K562 (cell line): ENCODE data around the gene SCYL1. TPM values are rescaled to one million over a fixed set of nuclear protein-coding genes. Genes with fewer than 3 reads are reported as not detected.

Source experiments
- CBX5 ChIP-seq: IDR thresholded peaks from 2 replicates; pipeline ENCODE4 v1.6.1; 2014; ENCODE audit warnings: low read depth, borderline replicate concordance
- KLF10 ChIP-seq: fragments of 250-450 bp; sonication (Bioruptor Pico); IDR thresholded peaks from 2 replicates; pipeline ENCODE4 v1.6.1; 2021; ENCODE audit warnings: matching md5 sums
- MED1 ChIP-seq: sonication (generic); formaldehyde crosslinking; IDR thresholded peaks from 2 replicates; pipeline ENCODE4 v1.8.1; 2023; ENCODE audit warnings: missing genetic modification reagents, borderline replicate concordance
- NFE2L1 ChIP-seq: fragments of 450-650 bp; IDR thresholded peaks from 2 replicates; pipeline ENCODE4 v1.6.1; 2016; ENCODE audit warnings: missing genetic modification characterization, low read depth, mild to moderate bottlenecking, missing compliant biosample characterization, moderate library complexity, borderline replicate concordance
- NFIX ChIP-seq: fragments of 250-450 bp; sonication (Bioruptor Pico); IDR thresholded peaks from 2 replicates; pipeline ENCODE4 v1.4.0; 2020; ENCODE audit warnings: low read depth, mild to moderate bottlenecking, moderate library complexity
- NR2C2 ChIP-seq, 2 experiments: fragments of 200-800 bp in 1 of 2; sonication (Bioruptor generic) in 1 of 2; sonication (generic) in 1 of 2; formaldehyde crosslinking in 1 of 2; IDR thresholded peaks; 2 replicates each; pipeline versions ENCODE4 v1.6.1 to v1.8.0; 2016 to 2022; ENCODE audit warnings: mild to moderate bottlenecking in 1 of 2, missing compliant biosample characterization in 1 of 2, missing genetic modification characterization in 1 of 2, missing genetic modification reagents in 1 of 2
- POLR2AphosphoS5 ChIP-seq: IDR thresholded peaks from 2 replicates; pipeline ENCODE4 v1.6.1; 2011; ENCODE audit warnings: mild to moderate bottlenecking, low read depth, low read length, moderate library complexity; ENCODE audit not compliant: control insufficient read depth, insufficient read depth
- PTTG1 ChIP-seq: fragments of 450-650 bp; IDR thresholded peaks from 2 replicates; pipeline ENCODE4 v1.6.1; 2016; ENCODE audit warnings: low read depth, mild to moderate bottlenecking, missing genetic modification characterization, missing compliant biosample characterization
- RB1 ChIP-seq: fragments of 450-650 bp; IDR thresholded peaks from 2 replicates; pipeline ENCODE4 v1.6.1; 2017; ENCODE audit warnings: low read depth, mild to moderate bottlenecking
- STAT5A ChIP-seq: IDR thresholded peaks from 2 replicates; pipeline ENCODE4 v1.6.1; 2012; ENCODE audit warnings: low read length, inconsistent platforms, borderline replicate concordance
- THAP7 ChIP-seq: fragments of 250-450 bp; sonication (Bioruptor Pico); IDR thresholded peaks from 2 replicates; pipeline ENCODE4 v1.5.0; 2021
- ZC3H8 ChIP-seq: fragments of 450-650 bp; IDR thresholded peaks from 2 replicates; pipeline ENCODE4 v1.6.1; 2017
- ZFP36 ChIP-seq: fragments of 150-350 bp; IDR thresholded peaks from 2 replicates; pipeline ENCODE4 v1.6.1; 2018; ENCODE audit warnings: low read length, low read depth; ENCODE audit not compliant: partially characterized antibody
- ZNF551 ChIP-seq: fragments of 250-450 bp; sonication (Bioruptor Pico); IDR thresholded peaks from 2 replicates; pipeline ENCODE4 v1.5.0; 2021; ENCODE audit warnings: mild to moderate bottlenecking, moderate library complexity
- ZNF584 ChIP-seq: fragments of 200-800 bp; sonication (Bioruptor generic); IDR thresholded peaks from 2 replicates; pipeline ENCODE4 v1.6.1; 2016; ENCODE audit warnings: low read depth, mild to moderate bottlenecking, missing genetic modification characterization, missing compliant biosample characterization
- polyA plus RNA-seq, 8 experiments: library from polyadenylated mRNA; depleted of rRNA in 4 of 8; stranded (reverse) in 5 of 8; unstranded in 3 of 8; fragments of >200 nt; fragmentation: Nextera tagmentation in 2 of 8; fragmentation: Illumina TruSeq in 1 of 8; extraction: Ambion mirVana in 2 of 8; extraction: Trizol in 1 of 8; gene quantifications; 2 replicates each; pipeline versions ENCODE4 v1.2.1 to v1.2.3, GENCODE V29; 2011 to 2014; ENCODE audit warnings: inconsistent platforms in 1 of 8, missing spikeins in 1 of 8
- total RNA-seq, 7 experiments: library from RNA; depleted of rRNA in 6 of 7; stranded (reverse); fragments of >200 nt in 6 of 7; fragmentation: Illumina TruSeq in 2 of 7; extraction: Trizol in 2 of 7; gene quantifications; 2 replicates each; pipeline versions ENCODE4 v1.2.1 to v1.2.3, GENCODE V29; 2011 to 2021; ENCODE audit warnings: low replicate concordance in 1 of 7
- TF ChIP-seq, protein P1 (sequence below): fragments of 250-450 bp; sonication (Bioruptor Pico); IDR thresholded peaks from 2 replicates; pipeline ENCODE4 v1.5.0; 2020; ENCODE audit warnings: mild to moderate bottlenecking
- TF ChIP-seq, protein P2 (sequence below): fragments of 450-650 bp; IDR thresholded peaks from 2 replicates; pipeline ENCODE4 v1.6.1; 2018; ENCODE audit warnings: mild to moderate bottlenecking, low read depth; ENCODE audit not compliant: partially characterized antibody
- TF ChIP-seq, protein P3 (sequence below): fragments of 250-450 bp; sonication (Bioruptor Pico); IDR thresholded peaks from 2 replicates; pipeline ENCODE4 v1.6.1; 2021; ENCODE audit warnings: mild to moderate bottlenecking
- TF ChIP-seq, protein P4 (sequence below), 2 experiments: fragments of 450-650 bp; IDR thresholded peaks; 2 replicates each; pipeline ENCODE4 v1.6.1; 2018; ENCODE audit warnings: mild to moderate bottlenecking in 2 of 2, low read depth in 1 of 2; ENCODE audit not compliant: partially characterized antibody in 2 of 2

The SCYL1 gene
- total and polyA plus RNA-seq, 9 of the 15 experiments (the other 6 are each of a cell fraction or from before 2014, with no cell fraction given) = 1.9 to 145 (median 57.6) TPM

DNA sequence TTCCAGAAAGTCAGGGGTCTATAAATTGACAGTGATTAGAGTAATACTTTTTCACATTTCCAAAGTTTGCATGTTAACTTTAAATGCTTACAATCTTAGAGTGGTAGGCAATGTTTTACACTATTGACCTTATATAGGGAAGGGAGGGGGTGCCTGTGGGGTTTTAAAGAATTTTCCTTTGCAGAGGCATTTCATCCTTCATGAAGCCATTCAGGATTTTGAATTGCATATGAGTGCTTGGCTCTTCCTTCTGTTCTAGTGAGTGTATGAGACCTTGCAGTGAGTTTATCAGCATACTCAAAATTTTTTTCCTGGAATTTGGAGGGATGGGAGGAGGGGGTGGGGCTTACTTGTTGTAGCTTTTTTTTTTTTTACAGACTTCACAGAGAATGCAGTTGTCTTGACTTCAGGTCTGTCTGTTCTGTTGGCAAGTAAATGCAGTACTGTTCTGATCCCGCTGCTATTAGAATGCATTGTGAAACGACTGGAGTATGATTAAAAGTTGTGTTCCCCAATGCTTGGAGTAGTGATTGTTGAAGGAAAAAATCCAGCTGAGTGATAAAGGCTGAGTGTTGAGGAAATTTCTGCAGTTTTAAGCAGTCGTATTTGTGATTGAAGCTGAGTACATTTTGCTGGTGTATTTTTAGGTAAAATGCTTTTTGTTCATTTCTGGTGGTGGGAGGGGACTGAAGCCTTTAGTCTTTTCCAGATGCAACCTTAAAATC, 20.8 kb upstream of the SCYL1 start (continued):
- TF ChIP-seq CBX5 (no peak), THAP7 (CRISPR knock-in tag) (no peak), STAT5A (peak; percentile 37), NFIX (no peak), MED1 (CRISPR knock-in tag) (no peak), RB1 (no peak), ZNF551 (CRISPR knock-in tag) (peak; percentile 96), PTTG1 (tag) (no peak), POLR2AphosphoS5 (peak; percentile 95), KLF10 (CRISPR knock-in tag) (peak; percentile 82), ZFP36 (no peak), NFE2L1 (tag) (no peak), NR2C2 (CRISPR knock-in tag; IDR thresholded peaks at IDR 0.05) (peak; percentile 42; the same call in 1 of the 2 replicates), NR2C2 (tag; IDR thresholded peaks at IDR 0.05) (no peak), ZC3H8 (no peak), ZNF584 (CRISPR knock-in tag) (no peak)
- TF ChIP-seq, protein P1, sequence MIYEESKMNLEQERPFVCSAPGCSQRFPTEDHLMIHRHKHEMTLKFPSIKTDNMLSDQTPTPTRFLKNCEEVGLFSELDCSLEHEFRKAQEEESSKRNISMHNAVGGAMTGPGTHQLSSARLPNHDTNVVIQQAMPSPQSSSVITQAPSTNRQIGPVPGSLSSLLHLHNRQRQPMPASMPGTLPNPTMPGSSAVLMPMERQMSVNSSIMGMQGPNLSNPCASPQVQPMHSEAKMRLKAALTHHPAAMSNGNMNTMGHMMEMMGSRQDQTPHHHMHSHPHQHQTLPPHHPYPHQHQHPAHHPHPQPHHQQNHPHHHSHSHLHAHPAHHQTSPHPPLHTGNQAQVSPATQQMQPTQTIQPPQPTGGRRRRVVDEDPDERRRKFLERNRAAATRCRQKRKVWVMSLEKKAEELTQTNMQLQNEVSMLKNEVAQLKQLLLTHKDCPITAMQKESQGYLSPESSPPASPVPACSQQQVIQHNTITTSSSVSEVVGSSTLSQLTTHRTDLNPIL = peak; percentile 92
- TF ChIP-seq, protein P2, sequence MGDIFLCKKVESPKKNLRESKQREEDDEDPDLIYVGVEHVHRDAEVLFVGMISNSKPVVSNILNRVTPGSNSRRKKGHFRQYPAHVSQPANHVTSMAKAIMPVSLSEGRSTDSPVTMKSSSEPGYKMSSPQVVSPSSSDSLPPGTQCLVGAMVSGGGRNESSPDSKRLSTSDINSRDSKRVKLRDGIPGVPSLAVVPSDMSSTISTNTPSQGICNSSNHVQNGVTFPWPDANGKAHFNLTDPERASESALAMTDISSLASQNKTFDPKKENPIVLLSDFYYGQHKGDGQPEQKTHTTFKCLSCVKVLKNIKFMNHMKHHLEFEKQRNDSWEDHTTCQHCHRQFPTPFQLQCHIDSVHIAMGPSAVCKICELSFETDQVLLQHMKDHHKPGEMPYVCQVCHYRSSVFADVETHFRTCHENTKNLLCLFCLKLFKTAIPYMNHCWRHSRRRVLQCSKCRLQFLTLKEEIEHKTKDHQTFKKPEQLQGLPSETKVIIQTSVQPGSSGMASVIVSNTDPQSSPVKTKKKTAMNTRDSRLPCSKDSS = no peak
- TF ChIP-seq, protein P3, sequence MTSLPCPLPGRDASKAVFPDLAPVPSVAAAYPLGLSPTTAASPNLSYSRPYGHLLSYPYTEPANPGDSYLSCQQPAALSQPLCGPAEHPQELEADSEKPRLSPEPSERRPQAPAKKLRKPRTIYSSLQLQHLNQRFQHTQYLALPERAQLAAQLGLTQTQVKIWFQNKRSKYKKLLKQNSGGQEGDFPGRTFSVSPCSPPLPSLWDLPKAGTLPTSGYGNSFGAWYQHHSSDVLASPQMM (CRISPR knock-in tag) = peak; percentile 81; the same call in 1 of the 2 replicates
- TF ChIP-seq, protein P4, sequence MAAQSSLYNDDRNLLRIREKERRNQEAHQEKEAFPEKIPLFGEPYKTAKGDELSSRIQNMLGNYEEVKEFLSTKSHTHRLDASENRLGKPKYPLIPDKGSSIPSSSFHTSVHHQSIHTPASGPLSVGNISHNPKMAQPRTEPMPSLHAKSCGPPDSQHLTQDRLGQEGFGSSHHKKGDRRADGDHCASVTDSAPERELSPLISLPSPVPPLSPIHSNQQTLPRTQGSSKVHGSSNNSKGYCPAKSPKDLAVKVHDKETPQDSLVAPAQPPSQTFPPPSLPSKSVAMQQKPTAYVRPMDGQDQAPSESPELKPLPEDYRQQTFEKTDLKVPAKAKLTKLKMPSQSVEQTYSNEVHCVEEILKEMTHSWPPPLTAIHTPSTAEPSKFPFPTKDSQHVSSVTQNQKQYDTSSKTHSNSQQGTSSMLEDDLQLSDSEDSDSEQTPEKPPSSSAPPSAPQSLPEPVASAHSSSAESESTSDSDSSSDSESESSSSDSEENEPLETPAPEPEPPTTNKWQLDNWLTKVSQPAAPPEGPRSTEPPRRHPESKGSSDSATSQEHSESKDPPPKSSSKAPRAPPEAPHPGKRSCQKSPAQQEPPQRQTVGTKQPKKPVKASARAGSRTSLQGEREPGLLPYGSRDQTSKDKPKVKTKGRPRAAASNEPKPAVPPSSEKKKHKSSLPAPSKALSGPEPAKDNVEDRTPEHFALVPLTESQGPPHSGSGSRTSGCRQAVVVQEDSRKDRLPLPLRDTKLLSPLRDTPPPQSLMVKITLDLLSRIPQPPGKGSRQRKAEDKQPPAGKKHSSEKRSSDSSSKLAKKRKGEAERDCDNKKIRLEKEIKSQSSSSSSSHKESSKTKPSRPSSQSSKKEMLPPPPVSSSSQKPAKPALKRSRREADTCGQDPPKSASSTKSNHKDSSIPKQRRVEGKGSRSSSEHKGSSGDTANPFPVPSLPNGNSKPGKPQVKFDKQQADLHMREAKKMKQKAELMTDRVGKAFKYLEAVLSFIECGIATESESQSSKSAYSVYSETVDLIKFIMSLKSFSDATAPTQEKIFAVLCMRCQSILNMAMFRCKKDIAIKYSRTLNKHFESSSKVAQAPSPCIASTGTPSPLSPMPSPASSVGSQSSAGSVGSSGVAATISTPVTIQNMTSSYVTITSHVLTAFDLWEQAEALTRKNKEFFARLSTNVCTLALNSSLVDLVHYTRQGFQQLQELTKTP (IDR thresholded peaks at IDR 0.05; ENCODE audit: low read depth in 1 of 2, partially characterized antibody in 2 of 2) = peak; percentile 60 to 74
